Measurements from ENCODE around the gene TSPAN9.

DNA sequence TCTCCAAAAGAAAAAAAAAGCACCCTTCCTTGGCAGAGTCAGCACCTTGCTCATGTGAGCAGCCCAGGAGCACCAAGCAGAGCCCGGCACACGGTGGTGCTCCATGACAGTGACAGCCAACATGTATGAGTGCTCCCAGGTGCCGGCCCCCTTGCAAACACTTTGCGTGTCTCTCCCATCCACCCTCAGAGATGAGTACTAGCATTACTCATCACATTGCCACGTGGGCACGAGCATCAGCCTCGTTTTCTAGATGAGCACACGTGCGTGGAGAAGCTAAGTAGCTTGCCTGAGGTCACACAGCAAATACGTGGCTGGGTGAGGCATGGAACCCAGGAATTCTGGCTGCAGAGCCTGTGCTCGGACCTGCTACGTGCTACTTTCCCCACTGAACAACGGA, 235.9 kb downstream of the TSPAN9 start:
- TF ChIP-seq, protein P1, sequence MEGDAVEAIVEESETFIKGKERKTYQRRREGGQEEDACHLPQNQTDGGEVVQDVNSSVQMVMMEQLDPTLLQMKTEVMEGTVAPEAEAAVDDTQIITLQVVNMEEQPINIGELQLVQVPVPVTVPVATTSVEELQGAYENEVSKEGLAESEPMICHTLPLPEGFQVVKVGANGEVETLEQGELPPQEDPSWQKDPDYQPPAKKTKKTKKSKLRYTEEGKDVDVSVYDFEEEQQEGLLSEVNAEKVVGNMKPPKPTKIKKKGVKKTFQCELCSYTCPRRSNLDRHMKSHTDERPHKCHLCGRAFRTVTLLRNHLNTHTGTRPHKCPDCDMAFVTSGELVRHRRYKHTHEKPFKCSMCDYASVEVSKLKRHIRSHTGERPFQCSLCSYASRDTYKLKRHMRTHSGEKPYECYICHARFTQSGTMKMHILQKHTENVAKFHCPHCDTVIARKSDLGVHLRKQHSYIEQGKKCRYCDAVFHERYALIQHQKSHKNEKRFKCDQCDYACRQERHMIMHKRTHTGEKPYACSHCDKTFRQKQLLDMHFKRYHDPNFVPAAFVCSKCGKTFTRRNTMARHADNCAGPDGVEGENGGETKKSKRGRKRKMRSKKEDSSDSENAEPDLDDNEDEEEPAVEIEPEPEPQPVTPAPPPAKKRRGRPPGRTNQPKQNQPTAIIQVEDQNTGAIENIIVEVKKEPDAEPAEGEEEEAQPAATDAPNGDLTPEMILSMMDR (IDR thresholded peaks at IDR 0.05), result no peak
- TF ChIP-seq POLR2AphosphoS5 (IDR thresholded peaks at IDR 0.05), result no peak

Data from suprapubic skin (tissue), 3 donors.